Activated CD8-positive, alpha-beta memory T cell treated with anti-CD3 and anti-CD28 coated beads for 36 hours (primary cell): Measurements from ENCODE around the gene PTPN14. TPM values are rescaled to one million over a fixed set of nuclear protein-coding genes. Genes with fewer than 3 reads are reported as not detected.
"Not testable (repeated sequence)": the region's sequence is repeated elsewhere in the genome, so short reads cannot be mapped to it uniquely, and the experiment has no call there.

Source experiments
- CTCF ChIA-PET: fragments of 350-600 bp; sonication (Branson Sonifier 250); formaldehyde crosslinking; loops from one replicate; lab custom pipeline; 2021; ENCODE audit warnings: antibody characterized with exemption; lab: Charles Lee
- POLR2A ChIA-PET: fragments of 350-600 bp; sonication (Branson Sonifier 250); formaldehyde crosslinking; loops from one replicate; lab custom pipeline; 2021; ENCODE audit warnings: antibody characterized with exemption; lab: Charles Lee
- total RNA-seq, 2 experiments: library from RNA; stranded (reverse); gene quantifications; one replicate each; pipeline ENCODE4 v1.2.3, GENCODE V29; 2021

The PTPN14 gene
- total RNA-seq, 2 experiments from 2014 or later, result 0.93 to 2.0 TPM

- CTCF ChIA-PET, result interaction anchor here (1.7 kb wide), 1 partner anchor 133 kb away, joined by 5 read pairs; no protein-coding TSS in a partner anchor
- POLR2A ChIA-PET, result not testable (repeated sequence)
These were observed 156.8 kb downstream of the PTPN14 start for GRCh38 chr1:214394569-214394968.

GRCh38 chr1:214393086-214393485, 158.3 kb downstream of the PTPN14 start:
- POLR2A ChIA-PET, result no interaction called here
- CTCF ChIA-PET, result interaction anchor here (1.7 kb wide), 1 partner anchor 132 kb away, joined by 5 read pairs; no protein-coding TSS in a partner anchor

GRCh38 chr1:214391873-214392645, 159.3 kb downstream of the PTPN14 start:
- CTCF ChIA-PET, result interaction anchor here (0.5 kb wide), 1 partner anchor 100 kb away, joined by 4 read pairs; no protein-coding TSS in a partner anchor
- POLR2A ChIA-PET, result no interaction called here

- CTCF ChIA-PET, result no interaction called here
- POLR2A ChIA-PET, result no interaction called here
These were observed 161.7 kb downstream of the PTPN14 start for GRCh38 chr1:214389734-214390133.

- ChIA-PET CTCF (no interaction called here), POLR2A (no interaction called here)
These were observed 164.7 kb downstream of the PTPN14 start for GRCh38 chr1:214386747-214387146.

- CTCF ChIA-PET, result no interaction called here
- POLR2A ChIA-PET, result no interaction called here
These were observed 165.1 kb downstream of the PTPN14 start for GRCh38 chr1:214386333-214386732.

GRCh38 chr1:214385428-214385827, 166.0 kb downstream of the PTPN14 start:
- ChIA-PET POLR2A (no interaction called here), CTCF (no interaction called here)

- POLR2A ChIA-PET, result no interaction called here
- CTCF ChIA-PET, result no interaction called here
These were observed 166.9 kb downstream of the PTPN14 start for GRCh38 chr1:214384373-214385079.

- POLR2A ChIA-PET, result no interaction called here
- CTCF ChIA-PET, result no interaction called here
These were observed 167.7 kb downstream of the PTPN14 start for GRCh38 chr1:214383381-214384372.

GRCh38 chr1:214380986-214381695, 170.3 kb downstream of the PTPN14 start:
- CTCF ChIA-PET, result no interaction called here
- POLR2A ChIA-PET, result no interaction called here

- POLR2A ChIA-PET, result no interaction called here
- CTCF ChIA-PET, result no interaction called here
These were observed 171.0 kb downstream of the PTPN14 start for GRCh38 chr1:214380396-214380795.

- ChIA-PET CTCF (no interaction called here), POLR2A (no interaction called here)
These were observed 172.0 kb downstream of the PTPN14 start for GRCh38 chr1:214379236-214379970.

GRCh38 chr1:214378492-214378891, 172.9 kb downstream of the PTPN14 start:
- POLR2A ChIA-PET, result no interaction called here
- CTCF ChIA-PET, result no interaction called here

GRCh38 chr1:214377886-214378285, 173.5 kb downstream of the PTPN14 start:
- CTCF ChIA-PET, result no interaction called here
- POLR2A ChIA-PET, result no interaction called here

GRCh38 chr1:214377485-214377884, 173.9 kb downstream of the PTPN14 start:
- CTCF ChIA-PET, result interaction anchor here (0.7 kb wide), 1 partner anchor 86 kb away, joined by 3 read pairs; no protein-coding TSS in a partner anchor
- POLR2A ChIA-PET, result no interaction called here

- POLR2A ChIA-PET, result no interaction called here
- CTCF ChIA-PET, result no interaction called here
These were observed 179.3 kb downstream of the PTPN14 start for GRCh38 chr1:214372092-214372491.

GRCh38 chr1:214370615-214371014, 180.8 kb downstream of the PTPN14 start:
- CTCF ChIA-PET, result no interaction called here
- POLR2A ChIA-PET, result no interaction called here

- CTCF ChIA-PET, result no interaction called here
- POLR2A ChIA-PET, result no interaction called here
These were observed 182.0 kb downstream of the PTPN14 start for GRCh38 chr1:214369364-214369763.
